GM21381 (cell line): Measurements from ENCODE around the gene MYO7B.

Experiments used
- ATAC-seq: cut with Tn5 transposase; IDR thresholded peaks from one replicate; pipeline ENCODE4 v1.9.1; 2021; ENCODE audit warnings: mild to moderate bottlenecking, moderate library complexity; ENCODE audit not compliant: unreplicated experiment

MYO7B gene

DNA sequence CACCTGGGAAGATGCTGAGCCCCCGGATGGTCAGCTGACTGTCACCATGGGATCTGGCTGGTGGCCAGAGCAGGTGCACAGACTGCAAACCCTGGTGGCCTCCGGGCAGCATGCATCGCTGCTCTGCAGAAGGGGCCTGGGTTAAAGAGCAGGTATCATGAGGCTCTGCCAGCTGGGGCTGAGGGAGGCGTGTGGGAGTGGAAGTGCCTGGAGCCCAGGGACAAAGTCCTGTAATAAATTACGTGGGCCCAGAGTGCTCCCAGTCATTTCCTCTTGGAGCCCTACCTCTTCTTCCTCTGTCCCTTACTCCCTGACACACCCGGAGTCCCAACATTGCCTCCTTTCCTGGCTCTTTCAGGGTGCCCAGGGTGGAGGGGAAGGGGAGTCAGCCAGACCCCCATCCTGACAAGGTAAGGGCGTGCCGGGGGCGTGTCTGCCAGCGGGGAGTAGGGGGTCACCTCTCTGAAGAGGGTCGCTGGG lies at the start of gene MYO7B:
Gene MYO7B, plus strand, starts transcription at position 262 of the 480 bp plus-strand sequence. CDS start 24,040 bp downstream, outside the sequence.
- no peak for ATAC-seq

DNA sequence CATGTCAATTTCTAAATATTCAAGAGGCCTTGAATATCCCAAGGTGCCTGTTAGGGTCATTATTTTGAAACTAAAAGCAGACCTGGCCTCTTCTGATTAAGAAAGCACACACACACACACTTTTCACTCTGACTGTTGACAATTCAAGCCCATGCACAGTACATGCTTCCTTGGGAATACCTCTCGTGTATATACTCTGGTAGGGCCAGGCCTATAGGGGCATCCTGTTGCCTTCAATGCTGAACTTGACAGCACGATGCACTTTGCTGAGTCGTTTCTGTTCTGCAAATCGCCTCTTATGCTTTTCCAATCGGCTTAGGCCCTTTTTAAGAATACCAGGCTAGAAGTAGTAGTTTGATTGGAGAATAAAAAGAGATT lies 49.8 kb upstream of the MYO7B start:
- no peak for ATAC-seq

DNA sequence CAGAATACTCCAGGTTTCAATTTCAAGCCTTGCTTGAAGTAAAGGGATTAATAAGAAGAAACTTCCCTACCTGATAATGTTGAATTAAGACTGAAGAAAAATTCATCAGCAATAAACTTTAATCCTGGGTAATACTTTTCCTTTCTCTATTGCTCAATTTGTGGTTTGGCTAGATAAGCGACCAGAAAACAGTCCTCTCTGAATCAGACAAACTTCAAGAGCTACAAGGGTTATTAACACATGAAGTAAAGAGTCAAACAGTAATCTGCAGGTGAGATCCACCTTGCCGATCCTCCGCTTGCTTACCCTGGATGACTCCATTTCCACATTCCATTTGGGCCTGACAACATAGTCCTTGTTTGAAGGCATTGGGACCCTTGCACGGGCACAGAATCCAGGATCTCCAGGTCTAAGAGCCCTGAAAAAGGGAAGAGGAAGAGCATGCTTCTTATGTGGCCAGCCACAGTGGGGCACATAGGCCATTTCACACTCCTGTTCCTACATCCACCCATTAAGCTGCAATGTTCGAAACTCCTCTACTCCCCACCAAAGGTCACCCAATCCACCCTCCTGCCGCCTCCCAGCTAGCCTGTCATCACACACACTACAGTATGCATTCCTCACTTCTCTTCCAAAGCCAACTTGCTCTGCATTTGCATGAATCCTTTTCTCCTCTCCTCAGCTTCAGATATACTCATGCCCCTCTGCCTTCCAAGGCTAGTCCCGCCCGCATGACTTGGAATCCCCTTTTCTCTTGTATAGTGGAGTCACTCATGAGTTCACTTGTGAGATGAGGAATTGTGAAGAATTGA lies 49.0 kb upstream of the MYO7B start:
- ATAC-seq, result no peak

DNA sequence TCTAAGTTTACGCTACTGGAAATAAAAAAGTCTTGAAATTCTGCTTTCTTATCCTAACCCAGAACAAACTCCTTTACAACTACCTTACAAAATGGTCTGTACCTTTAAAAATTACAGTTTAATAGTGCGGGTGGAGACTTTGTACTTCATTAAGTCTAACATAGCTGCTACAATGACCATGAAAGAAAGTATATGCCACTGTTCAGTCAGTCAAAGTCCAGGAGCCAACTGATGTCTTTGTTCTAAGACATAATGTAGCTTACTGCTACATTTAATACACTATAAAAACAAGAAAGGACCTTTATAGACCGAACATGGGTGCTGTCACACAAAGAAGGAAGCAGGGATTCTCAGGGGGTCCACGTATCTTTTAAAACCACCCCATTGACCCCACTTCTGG lies 45.2 kb upstream of the MYO7B start:
- no peak for ATAC-seq

DNA sequence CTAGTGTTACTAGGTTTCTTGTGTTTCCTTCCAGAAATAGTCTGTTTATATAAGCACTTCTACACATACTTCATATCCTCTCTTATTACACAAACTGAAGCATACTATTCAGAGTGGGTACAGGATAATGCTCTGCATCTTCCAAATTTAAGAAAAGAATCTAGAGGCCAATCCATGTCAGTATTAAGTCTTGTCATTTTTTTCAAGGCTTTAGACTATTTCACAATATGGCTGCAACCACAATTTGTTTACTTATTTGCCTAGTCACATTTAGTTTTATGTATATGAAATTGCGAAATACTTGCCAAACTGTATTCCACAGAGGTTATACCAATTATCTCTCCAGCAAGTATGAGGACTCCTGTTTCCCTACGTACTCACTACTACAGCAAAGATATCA lies 37.1 kb upstream of the MYO7B start:
- ATAC-seq, result no peak

DNA sequence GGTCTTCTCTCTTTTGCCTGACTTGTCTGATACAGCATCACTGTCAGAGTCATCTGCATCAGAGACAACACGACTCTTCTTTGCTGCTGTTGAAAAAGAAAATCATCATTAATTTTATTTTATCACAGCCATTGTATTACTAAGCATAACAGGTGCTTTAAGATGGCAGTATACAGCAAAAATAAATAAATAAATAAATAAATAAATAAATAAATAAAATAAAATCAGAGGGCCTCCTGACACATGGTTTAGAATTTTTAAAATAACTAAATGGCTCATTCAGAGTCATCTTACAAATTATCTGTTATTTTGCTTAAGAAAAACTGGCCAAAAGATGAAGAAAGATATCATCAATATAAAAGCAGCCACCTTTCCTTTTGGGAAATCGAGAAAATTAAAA lies 32.0 kb upstream of the MYO7B start:
- ATAC-seq, result no peak

DNA sequence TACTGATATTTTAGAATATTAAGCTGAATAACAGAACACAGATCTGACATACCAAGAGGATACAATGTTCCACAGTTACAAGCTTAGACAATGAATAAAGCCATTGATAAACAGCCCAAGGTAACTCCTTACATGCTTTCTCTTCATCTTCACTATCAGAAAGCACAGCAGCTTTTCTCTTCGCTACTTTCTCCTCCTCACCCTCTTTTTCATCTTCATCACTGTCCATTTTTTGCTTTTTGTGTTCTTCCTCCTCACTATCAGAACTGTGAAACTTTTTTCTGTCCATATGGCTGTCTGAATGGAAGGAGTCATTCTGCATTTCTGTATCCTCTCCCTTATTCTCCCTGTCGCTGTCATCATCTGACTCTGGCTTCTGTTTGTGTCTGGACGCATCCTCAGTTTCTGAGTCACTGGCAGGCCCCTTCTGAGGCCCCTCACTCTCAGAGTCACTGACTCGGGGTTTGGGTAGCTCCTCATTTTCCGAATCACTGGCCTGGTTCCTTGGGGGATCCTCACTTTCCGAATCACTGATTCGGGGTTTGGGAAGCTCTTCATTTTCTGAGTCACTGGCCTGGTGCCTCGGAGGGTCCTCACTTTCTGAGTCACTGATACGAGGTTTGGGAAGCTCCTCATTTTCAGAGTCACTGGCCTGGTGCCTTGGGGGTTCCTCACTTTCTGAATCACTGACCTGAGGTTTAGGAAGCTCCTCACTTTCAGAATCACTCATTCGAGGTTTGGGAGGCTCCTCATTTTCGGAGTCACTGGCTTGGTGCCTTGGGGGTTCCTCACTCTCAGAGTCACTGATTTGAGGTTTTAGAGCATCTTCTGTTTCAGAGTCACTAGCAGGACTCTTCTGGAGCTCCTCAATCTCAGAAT lies 30.7 kb upstream of the MYO7B start:
- no peak for ATAC-seq

DNA sequence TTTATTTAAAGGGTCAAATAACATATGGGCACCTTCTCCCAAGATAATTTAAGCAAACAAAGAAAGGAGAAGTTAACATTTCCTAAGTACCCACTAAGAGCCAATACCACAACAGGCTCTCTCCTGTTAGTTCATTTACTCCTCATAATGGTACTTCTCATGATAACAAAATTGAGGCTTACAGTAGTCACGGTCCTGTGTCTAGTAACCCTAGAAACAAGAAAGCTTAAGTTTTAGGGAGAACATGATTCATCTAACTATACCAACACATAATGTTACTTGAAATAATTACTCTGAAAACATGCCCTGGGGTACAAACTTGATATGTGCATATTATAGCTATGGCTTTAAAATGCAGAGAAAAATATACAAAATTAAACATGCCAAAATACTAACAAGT lies 29.0 kb upstream of the MYO7B start:
- no peak for ATAC-seq

DNA sequence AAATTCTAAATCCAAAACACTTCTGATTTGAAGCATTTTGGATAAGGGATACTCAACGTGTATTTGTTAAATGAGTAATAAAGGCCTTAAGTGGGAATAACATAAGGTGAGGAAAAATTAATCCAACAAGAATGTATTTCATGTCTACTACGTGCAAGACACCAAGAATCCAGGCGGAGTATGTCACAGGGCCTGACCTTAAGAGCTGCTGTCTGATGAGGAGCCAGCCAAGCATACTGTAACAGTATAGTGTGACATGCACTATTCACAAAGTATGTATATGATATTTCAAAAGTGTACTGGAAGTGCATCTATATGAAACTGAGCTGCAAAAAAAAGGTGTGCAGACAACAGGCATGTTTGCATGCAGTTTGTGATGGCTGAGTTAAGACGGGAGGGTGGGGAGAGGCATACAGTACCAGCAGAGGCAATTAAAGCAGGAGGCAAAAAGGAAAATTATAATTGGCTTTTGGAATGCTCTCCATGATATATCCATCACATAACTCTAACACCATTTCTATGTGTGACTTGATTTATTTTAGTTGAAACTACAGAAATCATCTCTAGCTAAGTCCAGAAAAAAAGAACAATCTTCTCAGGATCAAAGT lies 27.4 kb upstream of the MYO7B start:
- ATAC-seq, result no peak

DNA sequence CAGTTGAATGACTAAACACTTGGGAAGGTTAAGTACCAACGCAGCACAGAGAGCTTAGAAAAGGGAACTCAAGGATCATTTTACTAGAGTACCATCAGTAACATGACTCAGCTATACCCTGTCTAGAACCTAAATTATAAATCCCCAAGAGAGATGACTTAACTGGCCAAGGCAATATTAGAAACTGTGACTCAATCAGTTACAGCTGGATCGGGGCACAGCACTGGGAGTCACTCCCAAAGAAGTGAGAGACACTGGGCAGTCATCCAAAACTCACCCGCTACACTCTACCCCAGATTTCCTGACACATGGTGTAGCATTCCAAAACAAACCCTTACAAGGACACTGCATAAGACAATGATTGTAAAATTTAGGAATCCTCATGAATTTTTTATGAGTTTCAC lies 26.9 kb upstream of the MYO7B start:
- no peak for ATAC-seq

DNA sequence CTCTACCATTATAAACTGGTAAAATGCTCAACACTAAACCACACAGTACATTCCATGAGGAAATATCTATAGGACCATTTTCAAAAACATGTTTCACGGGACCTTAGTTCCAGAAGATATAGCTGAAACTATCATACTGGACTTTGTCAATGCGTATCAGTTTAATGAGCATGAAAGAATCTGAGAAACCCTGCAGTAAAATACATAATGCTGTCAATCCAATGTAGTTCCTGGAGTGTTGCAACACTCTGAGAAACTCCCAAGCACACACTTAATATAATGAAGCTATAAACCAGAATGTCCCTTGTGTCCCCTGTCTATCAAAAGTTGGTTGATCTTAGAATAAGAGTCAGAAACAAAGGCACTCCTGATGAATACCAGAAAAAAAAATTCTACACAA lies 25.4 kb upstream of the MYO7B start:
- no peak for ATAC-seq

DNA sequence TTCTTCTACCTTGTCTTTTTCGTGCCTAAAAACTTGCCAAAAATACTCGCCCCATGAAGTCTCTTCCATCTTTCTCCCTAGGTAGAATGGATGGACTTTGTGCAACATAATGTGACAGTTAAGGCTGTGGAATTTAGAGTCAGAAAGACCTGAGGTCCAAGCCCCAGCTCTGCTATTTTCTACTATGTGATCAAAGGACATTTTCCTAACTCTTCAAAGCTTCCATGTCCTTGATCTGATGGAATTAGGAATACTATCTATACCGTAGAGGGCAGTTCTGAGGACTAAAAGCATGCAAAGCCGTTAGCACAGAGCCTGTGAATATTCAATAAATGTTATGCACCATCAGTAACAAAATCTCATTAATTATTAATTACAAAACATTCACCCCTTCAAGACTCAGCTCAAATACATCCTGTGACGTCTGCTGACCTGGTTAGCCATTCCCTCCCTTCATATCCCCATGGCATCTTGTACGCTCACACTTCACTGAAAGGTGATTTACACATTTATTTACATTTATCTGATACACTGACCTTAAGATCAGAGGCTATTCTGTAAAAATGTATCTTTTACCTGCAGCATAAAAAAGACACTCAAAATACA lies 24.3 kb upstream of the MYO7B start:
- ATAC-seq, result no peak

DNA sequence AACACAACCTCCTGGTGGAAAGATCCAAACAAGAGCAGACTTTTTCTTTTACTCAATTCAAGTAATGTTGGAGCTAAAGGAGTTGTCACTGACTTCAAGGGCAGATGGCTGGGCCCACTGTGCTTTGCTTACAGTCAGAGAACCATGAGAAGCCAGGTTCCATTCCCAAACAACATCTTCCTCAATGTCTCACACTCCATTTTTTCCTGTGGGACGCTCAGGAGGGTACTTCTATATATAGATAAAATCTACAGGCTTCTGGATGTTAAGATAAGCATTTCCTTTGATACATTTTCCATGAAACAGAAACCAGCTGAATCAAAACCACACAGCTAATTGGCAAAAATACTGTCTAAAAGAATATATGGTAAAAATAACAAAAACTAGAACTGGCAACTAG lies 23.6 kb upstream of the MYO7B start:
- ATAC-seq, result no peak

DNA sequence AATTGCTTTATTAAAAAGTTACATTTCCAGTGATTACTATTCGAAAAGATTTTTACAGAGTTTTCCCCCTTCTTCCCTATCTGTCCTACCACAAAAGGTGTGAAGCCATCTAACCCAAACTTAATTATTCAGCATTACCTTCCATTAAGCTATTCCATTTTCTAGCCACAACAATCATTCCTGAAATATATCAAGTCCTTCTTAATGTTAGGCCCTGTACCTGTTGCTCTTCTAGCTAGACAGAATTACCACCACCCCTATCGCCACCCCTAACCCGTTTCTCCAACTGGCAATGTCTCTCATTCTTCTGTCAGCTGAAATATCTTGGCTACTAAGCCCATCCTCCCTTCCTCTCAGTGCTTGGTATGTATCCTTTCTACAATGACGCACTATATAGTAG lies 23.1 kb upstream of the MYO7B start:
- ATAC-seq, result no peak

DNA sequence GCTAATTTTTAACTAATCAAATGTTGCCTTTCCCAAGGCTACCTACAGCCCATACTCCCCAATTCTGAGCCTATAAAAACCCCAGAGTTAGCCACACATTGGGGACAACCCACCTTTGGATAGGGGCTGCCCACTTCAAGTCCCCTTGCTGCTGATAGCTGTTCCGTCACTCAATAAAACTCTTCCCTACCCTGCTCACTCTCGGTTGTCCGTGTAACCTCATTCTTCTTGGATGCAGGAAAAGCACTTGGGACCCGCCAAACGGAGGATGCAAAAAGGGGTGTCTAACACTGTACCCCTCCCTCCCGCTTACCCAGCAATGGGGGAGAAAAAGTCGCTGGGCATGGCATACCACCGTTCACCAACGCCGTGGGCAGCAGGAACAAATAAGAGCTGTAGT lies 21.4 kb upstream of the MYO7B start:
- ATAC-seq, result no peak

DNA sequence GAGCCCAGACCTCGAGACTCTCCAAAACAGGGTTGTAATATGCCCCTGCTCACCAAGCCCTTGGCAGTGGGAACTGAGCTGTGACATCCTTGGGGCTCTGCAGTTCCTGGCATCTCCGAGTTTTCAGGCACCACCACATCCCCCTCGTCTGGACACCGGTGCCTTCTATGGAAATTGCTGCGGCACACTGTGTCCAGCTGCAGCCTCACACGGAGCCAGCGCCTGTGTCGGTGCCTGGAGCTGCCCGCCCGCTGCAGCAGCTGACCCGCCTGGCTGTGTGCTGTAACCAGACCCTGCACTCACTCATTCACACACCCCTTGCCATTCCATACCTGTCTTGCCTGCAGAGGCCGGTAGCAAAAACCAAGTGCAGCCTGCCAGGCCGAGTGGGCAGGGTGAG lies 21.0 kb upstream of the MYO7B start:
- no peak for ATAC-seq

DNA sequence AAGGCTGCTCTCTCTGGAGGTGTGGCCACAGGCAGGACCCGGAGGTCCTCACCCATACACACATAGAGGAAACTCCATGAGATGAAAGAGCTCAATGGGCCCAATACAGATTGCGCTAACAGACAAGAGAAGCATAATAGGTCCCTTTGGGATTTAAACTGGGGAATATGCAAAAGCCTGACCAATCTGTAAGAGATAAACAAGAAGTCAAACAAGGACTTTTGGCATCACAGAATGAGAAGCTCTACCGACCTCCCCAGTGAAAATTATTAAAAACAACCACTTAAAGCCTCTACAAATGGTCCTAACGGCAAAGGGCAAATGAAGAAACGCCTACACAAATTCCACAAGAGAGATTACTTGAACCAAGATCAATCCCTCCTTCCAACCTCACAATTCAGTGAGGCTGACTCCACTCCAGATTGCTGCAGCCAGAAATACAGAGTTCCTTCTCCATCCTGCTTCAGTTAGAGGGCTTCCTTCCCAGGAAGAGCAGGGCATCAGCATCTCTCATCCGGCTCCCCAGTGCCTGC lies 20.0 kb upstream of the MYO7B start:
- ATAC-seq, result no peak

DNA sequence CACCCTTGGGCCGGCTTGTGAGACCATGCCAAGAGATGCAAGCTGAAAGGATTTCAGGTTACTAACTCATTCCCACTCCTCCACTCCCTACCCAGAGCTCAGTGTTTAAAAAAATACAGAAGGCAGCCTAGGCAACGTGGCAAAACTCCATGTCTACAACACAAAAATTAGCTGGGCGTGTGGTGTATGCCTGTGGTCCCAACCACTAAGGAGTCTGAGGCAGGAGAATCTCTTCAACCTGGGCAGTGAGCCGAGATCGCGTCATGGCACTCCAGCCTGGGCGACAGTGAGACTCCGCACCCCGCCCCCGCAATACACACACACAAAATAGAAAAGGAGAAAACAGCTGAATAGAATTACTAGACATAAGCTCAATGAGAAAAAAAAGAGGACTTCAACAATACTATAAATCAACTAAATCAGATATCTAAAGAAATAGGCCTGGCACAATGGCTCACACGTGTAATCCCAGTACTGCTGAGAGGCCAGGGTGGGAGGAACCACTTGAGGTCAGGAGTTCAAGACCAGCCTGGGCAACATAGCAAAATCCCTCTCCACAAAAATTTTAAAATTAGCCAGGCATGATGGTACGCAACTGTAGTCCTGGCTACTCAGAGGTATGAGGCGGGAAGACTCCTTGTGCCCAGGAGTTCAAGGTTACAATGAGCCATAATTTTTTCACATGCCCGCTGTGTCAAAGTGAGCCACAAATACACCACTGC lies 19.3 kb upstream of the MYO7B start:
- no peak for ATAC-seq

DNA sequence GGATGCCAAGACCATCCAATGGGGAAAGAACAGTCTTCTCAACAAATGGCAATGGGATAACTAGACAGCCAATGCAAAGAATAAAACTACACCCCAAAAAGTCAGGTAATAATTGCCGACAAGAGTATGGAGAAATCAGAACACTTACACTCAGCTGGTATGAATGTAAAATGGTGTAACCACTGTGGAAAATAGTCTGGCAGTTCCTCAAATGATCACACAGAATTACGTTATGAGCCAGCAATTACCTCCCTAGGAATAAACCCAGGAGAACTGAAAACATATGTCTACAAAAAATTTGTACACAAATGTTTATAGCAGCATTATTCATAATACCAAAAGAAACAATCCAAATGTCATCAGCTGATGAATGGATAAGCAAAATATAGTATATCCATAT lies 18.0 kb upstream of the MYO7B start:
- no peak for ATAC-seq

DNA sequence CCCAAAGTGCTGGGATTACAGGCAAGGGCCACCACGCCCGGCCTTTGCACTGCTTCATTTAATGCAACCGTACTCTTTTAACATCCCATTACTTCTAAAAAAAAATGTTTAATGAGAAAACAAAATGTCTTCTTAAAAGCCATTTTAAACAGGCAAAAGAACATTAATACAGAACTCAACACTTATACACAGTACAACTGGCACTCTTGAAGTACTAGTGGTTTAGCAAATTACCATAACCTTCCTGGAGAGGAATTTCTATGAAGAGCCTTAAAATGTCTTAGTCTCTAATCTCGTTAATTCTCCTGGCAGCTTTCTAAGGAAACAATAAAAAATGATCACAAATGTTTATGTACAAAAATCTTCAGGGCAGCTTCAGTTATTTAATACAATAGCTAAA lies 15.1 kb upstream of the MYO7B start:
- ATAC-seq, result no peak
